ENCODE measurements around the gene ACVR1C. TPM values are rescaled to one million over a fixed set of nuclear protein-coding genes. Genes with fewer than 3 reads are reported as not detected.

Gene ACVR1C
- total RNA-seq, 4 donors from 2014 or later, result under 0.01 to 0.71 (median 0.06) TPM; not detected in 1

DNA sequence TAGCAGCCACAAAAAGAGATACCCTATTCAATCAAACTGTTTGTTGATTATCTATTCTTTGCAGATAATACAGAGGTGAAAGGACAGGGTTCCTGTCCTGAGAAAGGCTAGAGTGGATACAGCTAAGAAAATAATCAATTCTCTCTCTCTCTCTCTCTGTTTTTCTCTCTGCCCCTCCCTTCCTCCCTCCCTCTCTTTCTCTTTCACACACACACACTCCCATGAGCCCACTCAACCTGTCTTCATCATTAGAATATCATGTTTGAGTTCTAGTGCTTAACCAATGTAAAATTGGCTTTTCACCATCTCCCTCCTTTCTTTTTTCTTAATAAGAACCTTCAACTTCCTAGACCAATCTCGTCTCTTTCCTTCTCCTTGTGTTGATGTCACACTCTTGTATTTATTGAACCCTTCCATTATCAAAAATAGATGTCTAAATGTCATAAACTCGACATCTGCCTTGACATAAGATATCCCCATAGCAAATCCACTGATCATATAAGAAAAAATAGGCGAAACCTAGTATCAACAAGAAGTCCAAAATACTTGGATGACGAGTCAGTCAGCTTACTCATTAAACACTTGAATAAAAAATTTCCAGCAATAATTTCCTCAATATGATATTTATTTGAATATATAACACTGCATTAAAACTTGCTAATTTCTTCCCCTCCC is 141.9 kb downstream of the ACVR1C start:
- peaks cover 0 to 7% (median 0%) of the 10 kb centered on the region in 4 donors for H3K27me3 ChIP-seq
- no peak overlapping the region for H3K27ac ChIP-seq (replicated peaks in 1 of 4)
- no peak overlapping the region for H3K4me3 ChIP-seq
- no peaks in the 10 kb centered on the region for H3K4me1 ChIP-seq
- no peak for DNase-seq (ENCODE audit: extremely low spot score)
- no peaks in the 10 kb centered on the region for H3K9me3 ChIP-seq
- intact Hi-C loops (cut with DNase I), result no loop called here
- H3K36me3 ChIP-seq, result no peaks in the 10 kb centered on the region
- TF ChIP-seq POLR2A (IDR thresholded peaks at IDR 0.05; ENCODE audit: low read depth), result no peak
- TF ChIP-seq, protein P1, sequence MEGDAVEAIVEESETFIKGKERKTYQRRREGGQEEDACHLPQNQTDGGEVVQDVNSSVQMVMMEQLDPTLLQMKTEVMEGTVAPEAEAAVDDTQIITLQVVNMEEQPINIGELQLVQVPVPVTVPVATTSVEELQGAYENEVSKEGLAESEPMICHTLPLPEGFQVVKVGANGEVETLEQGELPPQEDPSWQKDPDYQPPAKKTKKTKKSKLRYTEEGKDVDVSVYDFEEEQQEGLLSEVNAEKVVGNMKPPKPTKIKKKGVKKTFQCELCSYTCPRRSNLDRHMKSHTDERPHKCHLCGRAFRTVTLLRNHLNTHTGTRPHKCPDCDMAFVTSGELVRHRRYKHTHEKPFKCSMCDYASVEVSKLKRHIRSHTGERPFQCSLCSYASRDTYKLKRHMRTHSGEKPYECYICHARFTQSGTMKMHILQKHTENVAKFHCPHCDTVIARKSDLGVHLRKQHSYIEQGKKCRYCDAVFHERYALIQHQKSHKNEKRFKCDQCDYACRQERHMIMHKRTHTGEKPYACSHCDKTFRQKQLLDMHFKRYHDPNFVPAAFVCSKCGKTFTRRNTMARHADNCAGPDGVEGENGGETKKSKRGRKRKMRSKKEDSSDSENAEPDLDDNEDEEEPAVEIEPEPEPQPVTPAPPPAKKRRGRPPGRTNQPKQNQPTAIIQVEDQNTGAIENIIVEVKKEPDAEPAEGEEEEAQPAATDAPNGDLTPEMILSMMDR (IDR thresholded peaks at IDR 0.05), result no peak
- TF ChIP-seq POLR2AphosphoS5 (IDR thresholded peaks at IDR 0.05), result no peak
- TF ChIP-seq EP300 (IDR thresholded peaks at IDR 0.05), result no peak
- 81% methylated on average over 4 of the region's 4 CpGs for WGBS

DNA sequence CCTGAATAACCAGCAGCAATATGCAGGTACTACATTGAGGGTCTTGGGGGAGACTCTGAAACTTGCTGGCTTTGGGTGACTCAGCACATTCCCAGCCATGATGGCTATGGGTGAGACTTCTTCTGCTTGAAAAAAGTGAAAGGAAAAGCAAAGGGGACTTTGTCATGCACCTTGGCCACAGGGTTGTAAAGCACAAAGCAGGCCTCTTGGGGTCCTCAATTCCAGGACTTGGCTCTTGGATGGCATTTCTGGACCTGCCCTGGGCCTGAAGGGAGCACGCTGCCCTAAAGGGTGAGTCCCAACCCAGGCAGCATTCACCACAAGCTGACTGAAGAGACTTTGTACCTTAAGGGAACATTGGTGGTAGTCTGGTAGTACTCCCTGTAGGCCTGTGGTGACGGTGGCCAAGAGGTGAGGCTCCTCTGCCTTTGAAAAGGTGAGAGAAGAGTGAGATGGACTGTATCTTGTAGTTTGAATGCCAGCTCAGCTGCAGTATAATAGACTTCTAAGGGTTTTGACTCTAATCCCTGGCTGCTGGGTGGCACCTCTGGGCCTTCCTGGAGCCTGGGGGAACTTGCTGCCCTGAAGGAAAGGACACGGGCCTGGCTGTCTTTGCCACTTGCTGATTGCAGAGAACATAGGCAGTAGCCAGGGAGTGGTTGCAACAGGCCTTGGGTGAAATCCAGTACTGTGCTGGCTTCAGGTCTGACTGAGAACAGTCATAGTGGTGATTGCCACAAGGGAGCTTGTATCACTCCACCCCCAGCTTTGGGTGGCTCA is 148.3 kb downstream of the ACVR1C start:
- Histone ChIP-seq H3K27ac (replicated peaks in 1 of 4) (no peak overlapping the region), H3K27me3 (no peaks in the 10 kb centered on the region), H3K4me3 (no peak overlapping the region), H3K9me3 (no peaks in the 10 kb centered on the region), H3K4me1 (peaks cover 0 to 5% (median 0%) of the 10 kb centered on the region in 4 donors), H3K36me3 (no peaks in the 10 kb centered on the region)
- DNase-seq (ENCODE audit: extremely low spot score), result no peak
- 74% methylated on average over 3 of the region's 3 CpGs for WGBS
- TF ChIP-seq POLR2A (IDR thresholded peaks at IDR 0.05; ENCODE audit: low read depth) (no peak), EP300 (IDR thresholded peaks at IDR 0.05) (no peak), POLR2AphosphoS5 (IDR thresholded peaks at IDR 0.05) (no peak)
- TF ChIP-seq, protein P1 (IDR thresholded peaks at IDR 0.05), result no peak
- intact Hi-C loops (cut with DNase I), result no loop called here

DNA sequence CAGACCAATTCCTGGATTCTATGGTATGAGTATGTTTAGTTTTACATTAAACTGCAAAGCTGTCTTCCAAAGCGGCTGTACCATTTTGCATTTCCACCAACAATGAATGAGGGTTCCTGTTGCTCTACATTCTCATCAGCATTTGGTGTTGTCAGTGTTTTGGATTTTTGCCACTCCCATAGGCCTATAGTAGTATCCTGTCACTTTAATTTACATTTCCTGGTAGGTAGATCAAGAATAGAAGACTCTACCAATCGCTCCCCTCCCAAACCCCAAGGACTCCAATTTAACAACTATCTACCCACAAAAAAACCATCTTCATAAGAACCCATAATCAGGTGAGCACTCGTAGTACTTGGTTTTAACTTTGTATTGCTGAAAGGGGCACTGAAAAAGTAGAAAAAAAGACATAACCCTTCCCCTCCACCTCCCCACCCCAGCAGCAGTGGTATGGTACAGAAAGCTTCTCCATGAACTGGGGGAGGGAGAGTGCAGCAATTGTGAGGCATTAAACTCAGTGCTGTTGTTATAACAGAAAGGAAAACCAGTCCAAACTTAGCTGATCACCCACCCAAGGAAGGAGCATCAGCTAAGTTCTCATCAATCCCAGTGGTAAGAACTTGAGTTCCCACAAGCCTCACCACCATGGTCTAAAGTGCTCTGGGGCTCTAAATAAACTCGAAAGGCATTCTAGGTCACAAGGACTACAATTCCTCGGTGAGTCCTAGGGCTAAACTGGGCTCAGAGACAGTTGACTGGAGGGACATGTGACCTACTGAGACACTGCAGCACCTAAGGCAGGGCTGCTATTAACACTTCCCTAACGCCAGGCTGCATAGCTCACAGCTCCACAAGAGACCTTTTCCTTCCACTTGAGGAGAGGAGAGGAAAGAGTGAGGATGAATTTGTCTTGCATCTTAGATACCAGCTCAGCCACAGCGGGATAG is 149.3 kb downstream of the ACVR1C start:
- Histone ChIP-seq H3K4me3 (no peak overlapping the region), H3K27ac (replicated peaks in 1 of 4) (no peak overlapping the region), H3K27me3 (no peaks in the 10 kb centered on the region), H3K9me3 (no peaks in the 10 kb centered on the region), H3K4me1 (peaks cover 0 to 5% (median 0%) of the 10 kb centered on the region in 4 donors), H3K36me3 (no peaks in the 10 kb centered on the region)
- TF ChIP-seq EP300 (IDR thresholded peaks at IDR 0.05) (no peak), POLR2AphosphoS5 (IDR thresholded peaks at IDR 0.05) (no peak), POLR2A (IDR thresholded peaks at IDR 0.05; ENCODE audit: low read depth) (no peak)
- TF ChIP-seq, protein P1 (IDR thresholded peaks at IDR 0.05), result no peak
- no peak for DNase-seq (ENCODE audit: extremely low spot score)
- intact Hi-C loops (cut with DNase I), result no loop called here
- WGBS, result 84% methylated on average over 7 of the region's 7 CpGs

DNA sequence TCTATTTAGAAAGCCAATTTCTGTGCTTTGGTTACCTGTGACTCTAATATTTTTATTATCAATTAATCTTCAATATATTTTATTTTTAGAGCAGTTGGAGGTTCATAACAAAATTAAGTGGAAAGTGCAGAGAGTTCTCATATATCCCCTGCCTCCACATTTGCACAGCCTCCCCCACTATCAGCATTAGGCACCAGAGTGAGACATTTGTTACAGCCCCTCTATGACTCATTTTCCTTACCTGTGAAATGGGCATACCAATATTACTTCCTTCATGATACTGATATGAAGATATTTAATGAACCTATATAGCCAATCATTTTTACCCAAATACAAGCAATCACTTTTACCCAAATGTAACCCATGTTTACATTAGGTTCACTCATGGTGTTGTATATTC is 150.7 kb downstream of the ACVR1C start:
- Histone ChIP-seq H3K4me1 (peaks cover 0 to 5% (median 0%) of the 10 kb centered on the region in 4 donors), H3K36me3 (no peaks in the 10 kb centered on the region), H3K27me3 (no peaks in the 10 kb centered on the region), H3K9me3 (no peaks in the 10 kb centered on the region), H3K4me3 (no peak overlapping the region), H3K27ac (replicated peaks in 1 of 4) (no peak overlapping the region)
- TF ChIP-seq, protein P1 (IDR thresholded peaks at IDR 0.05), result no peak
- TF ChIP-seq EP300 (IDR thresholded peaks at IDR 0.05), result no peak
- TF ChIP-seq POLR2A (IDR thresholded peaks at IDR 0.05; ENCODE audit: low read depth), result no peak
- TF ChIP-seq POLR2AphosphoS5 (IDR thresholded peaks at IDR 0.05), result no peak
- DNase-seq (ENCODE audit: extremely low spot score), result no peak
- intact Hi-C loops (cut with DNase I), result no loop called here

Data from esophagus muscularis mucosa (tissue), 4 donors.